Panc1 (cell line): ENCODE results near the gene FBF1. TPM values are rescaled to one million over a fixed set of nuclear protein-coding genes. Genes with fewer than 3 reads are reported as not detected.
A peak's percentile ranks its signal among the peaks of the same experiment; 100 is the strongest.

ENCODE experiments used
- ATAC-seq: fragments of 200-7000 bp; cut with Tn5 transposase; 2 replicates; pipeline ENCODE4 v1.9.1; 2020; ENCODE audit warnings: mild to moderate bottlenecking, moderate library complexity
- BruUV-seq: library from RNA; stranded (reverse); fragments of 400-500 nt; replicated peaks from 2 replicates; lab custom pipeline; 2021; lab: Mats Ljungman, UMichigan
- CTCF ChIA-PET: fragments of 300-600 bp; sonication (Branson Sonifier 250); formaldehyde crosslinking; loops from one replicate; lab custom pipeline; 2022; ENCODE audit warnings: antibody characterized with exemption; lab: Charles Lee
- POLR2A ChIA-PET: fragments of 300-600 bp; sonication (Branson Sonifier 250); formaldehyde crosslinking; loops from one replicate; lab custom pipeline; 2022; ENCODE audit warnings: antibody characterized with exemption; lab: Charles Lee
- DNase-seq: peaks from one replicate; pipeline ENCODE4 v3.0.0-alpha.2; 2010; ENCODE audit warnings: low read depth, low spot score
- H3K27ac ChIP-seq: 2 replicates; pipeline ENCODE4 v1.5.1; 2011; ENCODE audit warnings: mild to moderate bottlenecking, low read length, inconsistent platforms
- H3K27me3 ChIP-seq: fragments of 200-500 bp; sonication (Bioruptor generic); 2 replicates; pipeline ENCODE4 v1.6.0; 2014; ENCODE audit warnings: low read length, inconsistent platforms; ENCODE audit not compliant: control insufficient read depth, insufficient read depth
- H3K36me3 ChIP-seq: fragments of 200-500 bp; sonication (Bioruptor generic); 2 replicates; pipeline ENCODE4 v1.5.1; 2014; ENCODE audit warnings: inconsistent platforms, mild to moderate bottlenecking, low read length, moderate library complexity; ENCODE audit not compliant: control insufficient read depth, insufficient read depth
- H3K4me1 ChIP-seq: 2 replicates; pipeline ENCODE4 v1.5.1; 2011; ENCODE audit warnings: inconsistent platforms, mild to moderate bottlenecking, low read length, moderate library complexity; ENCODE audit not compliant: control insufficient read depth, insufficient read depth
- H3K4me3 ChIP-seq, 2 experiments: 2 replicates each; pipeline ENCODE4 v1.5.1; 2011 to 2012; ENCODE audit warnings: low read depth in 2 of 2, low read length in 2 of 2, mild to moderate bottlenecking in 2 of 2, inconsistent platforms in 1 of 2, moderate library complexity in 1 of 2
- H3K9me3 ChIP-seq: fragments of 200-500 bp; sonication (Bioruptor generic); 2 replicates; pipeline ENCODE4 v1.5.1; 2014; ENCODE audit warnings: low read depth, mild to moderate bottlenecking, inconsistent platforms, low read length, moderate library complexity; ENCODE audit not compliant: control insufficient read depth, insufficient read depth
- CTCF ChIP-seq: fragments of 450-650 bp; IDR thresholded peaks from 2 replicates; pipeline ENCODE4 v1.5.1; 2017; ENCODE audit warnings: mild to moderate bottlenecking
- POLR2AphosphoS5 ChIP-seq: IDR thresholded peaks from 2 replicates; pipeline ENCODE4 v1.6.1; 2012; ENCODE audit warnings: mild to moderate bottlenecking, low read depth, low read length, moderate library complexity
- SIN3A ChIP-seq: IDR thresholded peaks from 2 replicates; pipeline ENCODE4 v1.6.1; 2012; ENCODE audit warnings: low read depth, mild to moderate bottlenecking, low read length, moderate library complexity, borderline replicate concordance; ENCODE audit not compliant: insufficient read depth
- TCF7L2 ChIP-seq: IDR thresholded peaks from 2 replicates; pipeline ENCODE4 v1.6.1; 2011; ENCODE audit warnings: mild to moderate bottlenecking, low read depth, low read length, inconsistent platforms
- in situ Hi-C: cut with HindIII; loops from 2 replicates; pipeline ENCODE4 v1.10.0; 2016; ENCODE audit warnings: low sequenced_read_pairs, low pct_unique_long_range_greater_than_20kb
- intact Hi-C: fragments of 100-400 bp; cut with micrococcal nuclease; formaldehyde crosslinking; loops from one replicate; pipeline ENCODE4 v1.10.0; 2022; ENCODE audit not compliant: unreplicated experiment
- total RNA-seq: library from RNA; stranded (reverse); gene quantifications from one replicate; pipeline ENCODE4 v1.2.1, GENCODE V29; 2021; ENCODE audit not compliant: unreplicated experiment
- TF ChIP-seq, protein P1 (sequence below), 2 experiments: IDR thresholded peaks; 2 replicates each; pipeline ENCODE4 v1.6.1; 2011 to 2012; ENCODE audit warnings: low read depth in 2 of 2, control low read depth in 1 of 2, low read length in 1 of 2, mild to moderate bottlenecking in 1 of 2, moderate library complexity in 1 of 2; ENCODE audit not compliant: insufficient read depth in 1 of 2

FBF1 gene
- total RNA-seq, 1 experiment from 2014 or later: 32.5 TPM

DNA sequence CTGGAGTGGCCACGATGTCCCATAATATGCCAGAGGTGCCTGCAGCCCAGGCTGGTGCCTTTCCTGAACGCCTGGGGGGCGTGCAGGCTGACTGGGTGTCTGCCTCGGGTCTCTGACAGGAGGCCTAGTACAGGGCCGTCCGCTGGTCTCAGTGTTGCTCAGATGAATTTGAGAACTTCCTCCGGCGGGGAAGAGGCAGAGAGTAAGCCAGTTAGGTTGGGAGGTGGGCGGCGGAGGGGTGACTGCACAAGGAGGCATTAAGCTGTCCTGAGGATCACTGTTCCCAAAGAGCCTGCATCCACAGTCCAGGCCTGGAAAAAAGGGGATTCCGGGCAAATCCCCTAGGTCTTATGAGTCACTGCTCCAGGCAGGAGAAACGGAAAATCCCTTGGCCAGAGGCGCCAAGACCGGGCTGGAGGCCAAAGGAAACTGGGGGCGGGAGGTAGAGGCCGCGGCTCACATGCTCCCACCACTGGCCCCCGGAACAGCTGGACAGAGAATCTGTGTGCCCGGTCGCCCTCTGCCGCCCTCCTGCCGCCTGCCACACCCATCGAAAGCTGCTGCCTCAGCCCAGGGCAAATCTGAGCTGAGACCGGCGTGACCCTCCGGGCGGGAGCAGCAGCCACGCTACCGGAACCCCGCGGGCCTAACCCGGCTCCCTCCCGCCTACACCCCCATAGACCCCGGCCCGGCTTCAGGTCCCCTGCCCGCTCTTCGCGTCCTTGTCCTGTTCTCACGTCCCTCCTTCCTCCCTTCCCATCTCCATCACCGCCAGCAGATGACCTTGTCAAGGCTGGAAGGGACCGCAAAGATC, 63.7 kb downstream of the FBF1 start:
- DNase-seq: no peak
- H3K4me1 ChIP-seq: peaks cover 33% of the 10 kb centered on the region
- ChIA-PET CTCF (interaction anchor here (0.5 to 0.6 kb wide), 3 partner anchors 10 to 103 kb away, joined by 3 to 7 read pairs (median 4); no protein-coding TSS in a partner anchor), POLR2A (interaction anchor here (0.6 to 2.8 kb wide), 3 partner anchors 21 to 100 kb away, joined by 3 to 10 read pairs (median 4); a partner anchor contains a TSS)
- TSS peak; percentile 73 for BruUV-seq
- TF ChIP-seq TCF7L2 (0 out of 2 replicates have a peak, but pooled peaks have one; percentile 30), SIN3A (peak; percentile 94; the same call in 1 of the 2 replicates), CTCF (no peak), POLR2AphosphoS5 (peak; percentile 84)
- TF ChIP-seq, protein P1, sequence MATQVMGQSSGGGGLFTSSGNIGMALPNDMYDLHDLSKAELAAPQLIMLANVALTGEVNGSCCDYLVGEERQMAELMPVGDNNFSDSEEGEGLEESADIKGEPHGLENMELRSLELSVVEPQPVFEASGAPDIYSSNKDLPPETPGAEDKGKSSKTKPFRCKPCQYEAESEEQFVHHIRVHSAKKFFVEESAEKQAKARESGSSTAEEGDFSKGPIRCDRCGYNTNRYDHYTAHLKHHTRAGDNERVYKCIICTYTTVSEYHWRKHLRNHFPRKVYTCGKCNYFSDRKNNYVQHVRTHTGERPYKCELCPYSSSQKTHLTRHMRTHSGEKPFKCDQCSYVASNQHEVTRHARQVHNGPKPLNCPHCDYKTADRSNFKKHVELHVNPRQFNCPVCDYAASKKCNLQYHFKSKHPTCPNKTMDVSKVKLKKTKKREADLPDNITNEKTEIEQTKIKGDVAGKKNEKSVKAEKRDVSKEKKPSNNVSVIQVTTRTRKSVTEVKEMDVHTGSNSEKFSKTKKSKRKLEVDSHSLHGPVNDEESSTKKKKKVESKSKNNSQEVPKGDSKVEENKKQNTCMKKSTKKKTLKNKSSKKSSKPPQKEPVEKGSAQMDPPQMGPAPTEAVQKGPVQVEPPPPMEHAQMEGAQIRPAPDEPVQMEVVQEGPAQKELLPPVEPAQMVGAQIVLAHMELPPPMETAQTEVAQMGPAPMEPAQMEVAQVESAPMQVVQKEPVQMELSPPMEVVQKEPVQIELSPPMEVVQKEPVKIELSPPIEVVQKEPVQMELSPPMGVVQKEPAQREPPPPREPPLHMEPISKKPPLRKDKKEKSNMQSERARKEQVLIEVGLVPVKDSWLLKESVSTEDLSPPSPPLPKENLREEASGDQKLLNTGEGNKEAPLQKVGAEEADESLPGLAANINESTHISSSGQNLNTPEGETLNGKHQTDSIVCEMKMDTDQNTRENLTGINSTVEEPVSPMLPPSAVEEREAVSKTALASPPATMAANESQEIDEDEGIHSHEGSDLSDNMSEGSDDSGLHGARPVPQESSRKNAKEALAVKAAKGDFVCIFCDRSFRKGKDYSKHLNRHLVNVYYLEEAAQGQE (IDR thresholded peaks at IDR 0.05; ENCODE audit: insufficient read depth in 1 of 2, low read depth in 2 of 2, low read length in 1 of 2): peak in 1 of 2 experiments; percentile 28; a peak in 1 of 4 replicates
- H3K4me3 ChIP-seq: peak overlapping the region; percentile 76 to 82
- intact Hi-C loops: no loop called here
- ATAC-seq: peak; percentile 64
- H3K36me3 ChIP-seq: no peaks in the 10 kb centered on the region; the same call in 1 of the 2 replicates
- no peaks in the 10 kb centered on the region for H3K27me3 ChIP-seq
- in situ Hi-C loops: no loop called here
- H3K27ac ChIP-seq: peak overlapping the region; percentile 88
- no peaks in the 10 kb centered on the region for H3K9me3 ChIP-seq

DNA sequence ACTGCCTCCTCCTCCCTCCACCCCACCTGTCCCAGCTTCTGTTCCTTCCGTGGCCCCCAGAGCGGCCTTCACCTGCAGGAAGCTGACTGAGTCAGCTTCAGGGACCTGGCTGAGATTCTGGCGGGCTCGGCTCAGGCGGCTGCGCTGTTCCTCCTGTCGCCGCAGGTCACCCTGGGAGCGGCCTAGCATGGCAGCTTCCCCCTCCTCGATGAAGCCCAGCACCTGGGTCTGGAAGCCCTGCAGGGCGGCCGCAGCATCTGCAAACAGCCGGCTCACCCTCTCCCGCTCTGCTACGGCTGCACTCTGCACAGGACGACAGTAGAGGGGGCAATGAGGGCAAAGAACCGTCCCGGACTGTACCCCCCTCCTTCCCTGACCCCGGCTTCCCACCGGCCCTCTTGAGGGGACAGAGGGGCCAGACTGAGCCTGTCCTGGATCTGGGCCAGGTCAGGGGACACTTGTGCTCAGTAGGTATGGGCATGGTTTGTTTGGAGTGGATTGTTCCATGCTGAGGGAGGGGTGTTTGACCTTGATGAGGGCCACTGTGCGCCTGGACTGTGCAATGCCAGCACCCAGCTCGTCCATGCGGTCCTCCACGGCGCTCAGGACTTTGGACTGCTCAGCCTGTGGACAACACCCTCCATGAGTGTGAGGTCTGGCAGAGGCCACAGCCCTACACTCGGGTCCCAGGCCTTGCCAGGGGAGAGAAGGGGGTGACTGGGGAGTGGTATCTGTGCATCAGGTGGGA, 64.5 kb downstream of the FBF1 start:
- BruUV-seq: no TSS peak
- DNase-seq (no peak), ATAC-seq (peak; percentile 10)
- CTCF ChIA-PET: interaction anchor here (0.5 to 0.9 kb wide), 2 partner anchors 15 to 902 kb away, joined by 4 to 5 read pairs; no protein-coding TSS in a partner anchor
- intact Hi-C loops: no loop called here
- Histone ChIP-seq H3K27me3 (no peaks in the 10 kb centered on the region), H3K27ac (peak overlapping the region; percentile 88), H3K36me3 (no peaks in the 10 kb centered on the region; the same call in 1 of the 2 replicates), H3K4me1 (peaks cover 33% of the 10 kb centered on the region), H3K4me3 (peak overlapping the region; percentile 76 to 82), H3K9me3 (no peaks in the 10 kb centered on the region)
- POLR2A ChIA-PET: interaction anchor here (0.9 to 2.8 kb wide), 2 partner anchors 21 to 96 kb away, joined by 4 to 10 read pairs; a partner anchor contains a TSS
- TF ChIP-seq SIN3A: 0 out of 2 replicates have a peak, but pooled peaks have one; percentile 33
- no peak for TF ChIP-seq POLR2AphosphoS5
- in situ Hi-C loops: no loop called here
